GM12878 (cell line): ENCODE data around the gene TRIM7. TPM values are rescaled to one million over a fixed set of nuclear protein-coding genes. Genes with fewer than 3 reads are reported as not detected.

Experiments used
- ATAC-seq: fragments of 200-7000 bp; cut with Tn5 transposase; 3 replicates; pipeline ENCODE4 v1.9.1; 2020; ENCODE audit warnings: mild to moderate bottlenecking, moderate library complexity
- BruUV-seq: library from RNA; stranded (reverse); fragments of 400-500 nt; replicated peaks from 2 replicates; lab custom pipeline; 2021; lab: Mats Ljungman, UMichigan
- CTCF ChIA-PET: fragments of 300-600 bp; sonication (Branson Sonifier 250); formaldehyde crosslinking; extraction: SDS; loops from one replicate; lab custom pipeline; 2021; ENCODE audit warnings: inconsistent platforms; lab: Yijun Ruan, JAX
- POLR2A ChIA-PET: fragments of 350-600 bp; formaldehyde crosslinking; extraction: SDS; loops from one replicate; lab custom pipeline; 2021; ENCODE audit warnings: inconsistent platforms; lab: Charles Lee
- RAD21 ChIA-PET: fragments of 300-600 bp; sonication (Branson Sonifier 250); formaldehyde crosslinking; loops from one replicate; lab custom pipeline; 2023; ENCODE audit warnings: antibody characterized with exemption; ENCODE audit not compliant: unreplicated experiment; lab: Charles Lee
- SMC1A ChIA-PET: fragments of 300-600 bp; sonication (Branson Sonifier 250); formaldehyde crosslinking; loops from one replicate; lab custom pipeline; 2023; ENCODE audit not compliant: unreplicated experiment, uncharacterized antibody; lab: Charles Lee
- DNase-seq: peaks from one replicate; pipeline ENCODE4 v3.0.0-alpha.2; 2011; ENCODE audit warnings: low read depth, low spot score
- FAIRE-seq: peaks from 3 replicates; lab custom pipeline; 2011; peaks lifted over from hg19 to GRCh38; lab: Jason Lieb, UNC
- H2AFZ ChIP-seq: 2 replicates; pipeline ENCODE4 v1.6.0; 2011; ENCODE audit warnings: low read depth, low read length, control low read depth; ENCODE audit not compliant: control insufficient read depth
- H3K27ac ChIP-seq: 2 replicates; pipeline ENCODE4 v1.5.1; 2011; ENCODE audit warnings: control low read depth; ENCODE audit not compliant: control insufficient read depth, insufficient read depth
- H3K27me3 ChIP-seq, 2 experiments: replicated peaks in 1 of 2; 2 replicates each; pipeline versions ENCODE4 v1.6.0 to v1.6.1; 2011; ENCODE audit warnings: low read length in 1 of 2; ENCODE audit not compliant: control insufficient read depth in 2 of 2, insufficient read depth in 2 of 2
- H3K36me3 ChIP-seq, 2 experiments: 2 replicates each; pipeline ENCODE4 v1.5.1; 2011; ENCODE audit warnings: low read length in 1 of 2; ENCODE audit not compliant: control insufficient read depth in 2 of 2, insufficient read depth in 2 of 2
- H3K4me1 ChIP-seq: 2 replicates; pipeline ENCODE4 v1.6.1; 2011; ENCODE audit warnings: mild to moderate bottlenecking, low read length, moderate library complexity, mixed read lengths; ENCODE audit not compliant: control insufficient read depth, insufficient read depth
- H3K4me2 ChIP-seq: 2 replicates; pipeline ENCODE4 v1.6.0; 2011; ENCODE audit warnings: control low read depth; ENCODE audit not compliant: control insufficient read depth, insufficient read depth
- H3K4me3 ChIP-seq: fragments of 200-600 bp; sonication (generic); 2 replicates; pipeline ENCODE4 v1.5.1; 2016
- H3K79me2 ChIP-seq: 2 replicates; pipeline ENCODE4 v1.6.0; 2011; ENCODE audit warnings: low read length; ENCODE audit not compliant: control insufficient read depth, insufficient read depth
- H3K9ac ChIP-seq: 2 replicates; pipeline ENCODE4 v1.8.0; 2011; ENCODE audit warnings: low read length, control low read depth, mixed read lengths; ENCODE audit not compliant: control insufficient read depth, insufficient read depth
- H3K9me3 ChIP-seq: replicated peaks from 3 replicates; pipeline ENCODE4 v1.5.1; 2011; ENCODE audit warnings: mild to moderate bottlenecking, low read length; ENCODE audit not compliant: control insufficient read depth, insufficient read depth
- H4K20me1 ChIP-seq: 2 replicates; pipeline ENCODE4 v1.6.0; 2011; ENCODE audit not compliant: control insufficient read depth, insufficient read depth
- BHLHE40 ChIP-seq, 2 experiments: fragments of 450-650 bp in 1 of 2; IDR thresholded peaks; 2 replicates each; pipeline ENCODE4 v1.6.1; 2011 to 2017; ENCODE audit warnings: low read depth in 2 of 2, borderline replicate concordance in 1 of 2, improper control_type of control experiment in 1 of 2, low read length in 1 of 2, mild to moderate bottlenecking in 1 of 2
- CHD1 ChIP-seq: IDR thresholded peaks from 2 replicates; pipeline ENCODE4 v1.6.1; 2012; ENCODE audit warnings: low read depth, low read length, improper control_type of control experiment
- ELK1 ChIP-seq: IDR thresholded peaks from 2 replicates; pipeline ENCODE4 v1.6.1; 2012; ENCODE audit warnings: low read depth, low read length, improper control_type of control experiment
- EZH2 ChIP-seq: IDR thresholded peaks from 2 replicates; pipeline ENCODE4 v1.6.1; 2012; ENCODE audit warnings: low read depth, mild to moderate bottlenecking, control low read depth, inconsistent platforms, low read length, borderline replicate concordance; ENCODE audit not compliant: control insufficient read depth
- HDAC2 ChIP-seq: fragments of 200-600 bp; sonication (generic); IDR thresholded peaks from 2 replicates; pipeline ENCODE4 v1.6.1; 2017
- HSF1 ChIP-seq: fragments of 150-350 bp; IDR thresholded peaks from 2 replicates; pipeline ENCODE4 v1.6.1; 2014; ENCODE audit warnings: mild to moderate bottlenecking, low read depth, low read length
- KAT2A ChIP-seq: conservative IDR thresholded peaks from 2 replicates; pipeline ENCODE4 v1.6.1; 2011; ENCODE audit warnings: low read depth, low read length; ENCODE audit not compliant: control insufficient read depth
- KLF5 ChIP-seq: fragments of 450-650 bp; IDR thresholded peaks from 2 replicates; pipeline ENCODE4 v1.6.1; 2014; ENCODE audit warnings: mild to moderate bottlenecking; ENCODE audit not compliant: partially characterized antibody
- NBN ChIP-seq: fragments of 450-650 bp; IDR thresholded peaks from 2 replicates; pipeline ENCODE4 v1.6.1; 2016
- NFXL1 ChIP-seq: fragments of 450-650 bp; IDR thresholded peaks from 2 replicates; pipeline ENCODE4 v1.6.1; 2017; ENCODE audit warnings: antibody characterized with exemption, mild to moderate bottlenecking, borderline replicate concordance
- NFYA ChIP-seq: IDR thresholded peaks from 2 replicates; pipeline ENCODE4 v1.6.1; 2011; ENCODE audit warnings: low read depth, mild to moderate bottlenecking, low read length, improper control_type of control experiment, borderline replicate concordance
- PBX3 ChIP-seq: IDR thresholded peaks from 2 replicates; pipeline ENCODE4 v1.6.1; 2011; ENCODE audit warnings: mild to moderate bottlenecking, low read depth, low read length, moderate library complexity; ENCODE audit not compliant: insufficient replicate concordance
- RAD21 ChIP-seq: IDR thresholded peaks from 2 replicates; pipeline ENCODE4 v1.6.1; 2011; ENCODE audit warnings: mild to moderate bottlenecking, low read depth, low read length, moderate library complexity; ENCODE audit not compliant: insufficient read depth
- RBBP5 ChIP-seq: fragments of 200-600 bp; sonication (generic); conservative IDR thresholded peaks from 2 replicates; pipeline ENCODE4 v1.6.1; 2016
- RCOR1 ChIP-seq: conservative IDR thresholded peaks from 2 replicates; pipeline ENCODE4 v1.6.1; 2012; ENCODE audit warnings: low read depth, low read length, improper control_type of control experiment
- RUNX3 ChIP-seq: IDR thresholded peaks from 2 replicates; pipeline ENCODE4 v1.6.1; 2012; ENCODE audit warnings: low read length, inconsistent platforms
- ZBTB33 ChIP-seq: fragments of 450-650 bp; IDR thresholded peaks from 2 replicates; pipeline ENCODE4 v1.6.1; 2017; ENCODE audit warnings: mild to moderate bottlenecking
- WGBS: methylation state at CpG from one replicate; pipeline ENCODE4 v1.1.6; 2016; ENCODE audit warnings: low lambda C conversion rate; ENCODE audit not compliant: insufficient replicate concordance, insufficient coverage; ENCODE audit errors: missing lambda C conversion rate; 5-methylcytosine and 5-hydroxymethylcytosine counted together
- in situ Hi-C: fragments of 300-500 bp; cut with MboI; formaldehyde crosslinking; loops from 9 replicates; pipeline ENCODE4 v1.14.3; 2018; ENCODE audit warnings: mixed read lengths
- intact Hi-C: fragments of 100-400 bp; cut with micrococcal nuclease; formaldehyde crosslinking; loops from one replicate; pipeline ENCODE4 v1.14.2; 2022; ENCODE audit not compliant: unreplicated experiment
- polyA plus RNA-seq, 11 experiments: library from polyadenylated mRNA; depleted of rRNA in 4 of 11; unstranded in 6 of 11; stranded (reverse) in 5 of 11; fragments of >200 nt; fragmentation: Nextera tagmentation in 4 of 11; fragmentation: Illumina TruSeq in 1 of 11; extraction: Ambion mirVana in 4 of 11; extraction: Trizol in 1 of 11; gene quantifications; 1 replicate in 1 of 11; 2 replicates in 10 of 11; pipeline versions ENCODE4 v1.2.1 to v1.2.3, GENCODE V29; 2011 to 2016; ENCODE audit warnings: inconsistent platforms in 2 of 11, missing spikeins in 2 of 11, low read depth in 1 of 11
- total RNA-seq, 4 experiments: library from RNA; depleted of rRNA in 3 of 4; stranded (reverse); fragments of >200 nt in 3 of 4; fragmentation: Illumina TruSeq in 1 of 4; extraction: Trizol in 1 of 4; gene quantifications; 2 replicates each; pipeline versions ENCODE4 v1.2.1 to v1.2.3, GENCODE V29; 2013 to 2021

The TRIM7 gene
- total and polyA plus RNA-seq, 10 of the 15 experiments (the other 5 are each of a cell fraction or from before 2014, with no cell fraction given): 0.02 to 1.6 (median 0.41) TPM

- intact Hi-C loops (no loop called here), in situ Hi-C loops (no loop called here)
- WGBS: 96% methylated on average over 49 of the region's 49 CpGs
- Histone ChIP-seq H3K36me3 (no peaks in the 10 kb centered on the region), H3K27ac (no peak overlapping the region), H3K79me2 (peaks cover 7% of the 10 kb centered on the region), H3K4me3 (no peak overlapping the region), H3K9ac (no peak overlapping the region), H3K4me2 (no peak overlapping the region), H4K20me1 (no peaks in the 10 kb centered on the region), H3K4me1 (peaks cover 10% of the 10 kb centered on the region), H2AFZ (no peak overlapping the region), H3K27me3 (no peaks in the 10 kb centered on the region), H3K9me3 (no peaks in the 10 kb centered on the region)
- BruUV-seq: no TSS peak
- CTCF ChIA-PET: interaction anchor here (1.2 kb wide), 1 partner anchor 12 kb away, joined by 6 read pairs; no protein-coding TSS in a partner anchor
- FAIRE-seq (no peak), DNase-seq (no peak), ATAC-seq (no peak)
- SMC1A ChIA-PET: interaction anchor here (1.2 kb wide), 1 partner anchor 31 kb away, joined by 3 read pairs; no protein-coding TSS in a partner anchor
- no peak for TF ChIP-seq EZH2
- TF ChIP-seq BHLHE40 (IDR thresholded peaks at IDR 0.05; ENCODE audit: borderline replicate concordance in 1 of 2, low read depth in 2 of 2, low read length in 1 of 2): no peak
- no peak for TF ChIP-seq KAT2A
- TF ChIP-seq KLF5: no peak
- no peak for TF ChIP-seq RUNX3
- TF ChIP-seq NFXL1: no peak
- TF ChIP-seq HDAC2: no peak
- no peak for TF ChIP-seq ELK1
- no peak for TF ChIP-seq CHD1
- no peak for TF ChIP-seq RCOR1
- TF ChIP-seq PBX3: no peak
- TF ChIP-seq ZBTB33: no peak
- no peak for TF ChIP-seq NBN
- TF ChIP-seq RBBP5: no peak
- TF ChIP-seq NFYA: no peak
- no peak for TF ChIP-seq RAD21
- TF ChIP-seq HSF1: no peak
- POLR2A ChIA-PET: interaction anchor here (1.4 kb wide), 1 partner anchor 12 kb away, joined by 8 read pairs; no protein-coding TSS in a partner anchor
- RAD21 ChIA-PET: no interaction called here
Observed at GRCh38 chr5:181219262-181220177, 14.5 kb upstream of the TRIM7 start.
